K562 (cell line): ENCODE results near the gene PDGFRA. TPM values are rescaled to one million over a fixed set of nuclear protein-coding genes. Genes with fewer than 3 reads are reported as not detected.
A peak's percentile ranks its signal among the peaks of the same experiment; 100 is the strongest.

Experiments
- ATAC-seq: fragments of 200-7000 bp; cut with Tn5 transposase; 3 replicates; pipeline ENCODE4 v1.9.1; 2020; ENCODE audit warnings: moderate library complexity
- BruUV-seq: library from RNA; stranded (reverse); fragments of 400-500 nt; replicated peaks from 2 replicates; lab custom pipeline; 2021; lab: Mats Ljungman, UMichigan
- CTCF ChIA-PET: fragments of 300-600 bp; formaldehyde crosslinking; extraction: SDS; loops from one replicate; lab custom pipeline; 2021; ENCODE audit warnings: low intra/inter-chr PET ratio; lab: Yijun Ruan, JAX
- POLR2A ChIA-PET: fragments of 300-600, 350-650 bp; sonication (Branson Sonifier 250); formaldehyde crosslinking; extraction: SDS; loops from one replicate; lab custom pipeline; 2021; ENCODE audit warnings: antibody characterized with exemption, inconsistent platforms; lab: Yijun Ruan, JAX
- DNase-seq, 4 experiments: peaks; one replicate each; pipeline versions ENCODE4 v3.0.0 to v3.0.0-alpha.2; 2011 to 2018; ENCODE audit warnings: low spot score in 3 of 4, mixed read lengths in 3 of 4; ENCODE audit errors: extremely low read depth in 1 of 4
- FAIRE-seq: peaks from 2 replicates; lab custom pipeline; 2011; peaks lifted over from hg19 to GRCh38; lab: Jason Lieb, UNC
- H2AFZ ChIP-seq: 2 replicates; pipeline ENCODE4 v1.6.0; 2011; ENCODE audit warnings: low read depth, low read length, control low read depth, inconsistent platforms
- H3K27ac ChIP-seq: fragments of 200-600 bp; 3 replicates; pipeline ENCODE4 v1.8.0; 2011; ENCODE audit warnings: low read depth, mild to moderate bottlenecking, control low read depth, inconsistent platforms, low read length, moderate library complexity, mixed read lengths; ENCODE audit errors: extremely low read depth
- H3K27me3 ChIP-seq, 2 experiments: fragments of 300-600 bp in 1 of 2; 2 replicates in 1 of 2; 3 replicates in 1 of 2; pipeline versions ENCODE4 v1.6.0 to v1.8.0; 2011; ENCODE audit warnings: inconsistent platforms in 2 of 2, low read length in 2 of 2, mild to moderate bottlenecking in 1 of 2, mixed read lengths in 1 of 2, moderate library complexity in 1 of 2; ENCODE audit not compliant: control insufficient read depth in 2 of 2, insufficient read depth in 2 of 2
- H3K36me3 ChIP-seq: fragments of 300-600 bp; 3 replicates; pipeline ENCODE4 v1.8.0; 2011; ENCODE audit warnings: mild to moderate bottlenecking, low read length, inconsistent platforms; ENCODE audit not compliant: control insufficient read depth, insufficient read depth
- H3K4me1 ChIP-seq, 2 experiments: fragments of 200-600 bp in 1 of 2; replicated peaks in 1 of 2; 2 replicates in 1 of 2; 3 replicates in 1 of 2; pipeline versions ENCODE4 v1.5.1 to v1.8.0; 2011; ENCODE audit warnings: inconsistent platforms in 2 of 2, low read length in 2 of 2, mild to moderate bottlenecking in 1 of 2, mixed read lengths in 1 of 2, moderate library complexity in 1 of 2; ENCODE audit not compliant: control insufficient read depth in 2 of 2, insufficient read depth in 2 of 2
- H3K4me2 ChIP-seq: 2 replicates; pipeline ENCODE4 v1.6.1; 2011; ENCODE audit warnings: low read length, control low read depth, inconsistent platforms, mixed read lengths; ENCODE audit not compliant: insufficient read depth
- H3K4me3 ChIP-seq: fragments of 200-600 bp; sonication (generic), shearing (Covaris generic); 2 replicates; pipeline ENCODE4 v1.5.1; 2016; ENCODE audit warnings: control low read depth, inconsistent platforms
- H3K79me2 ChIP-seq: fragments of 200-600 bp; 3 replicates; pipeline ENCODE4 v1.8.0; 2011; ENCODE audit warnings: low read length, inconsistent platforms; ENCODE audit not compliant: control insufficient read depth, insufficient read depth
- H3K9ac ChIP-seq, 2 experiments: 2 replicates each; pipeline versions ENCODE4 v1.6.0 to v1.6.1; 2011; ENCODE audit warnings: low read depth in 2 of 2, low read length in 2 of 2, control low read depth in 1 of 2, inconsistent platforms in 1 of 2, mild to moderate bottlenecking in 1 of 2, mixed read lengths in 1 of 2; ENCODE audit not compliant: insufficient read depth in 1 of 2
- H3K9me1 ChIP-seq: one replicate; pipeline ENCODE4 v1.6.0; 2011; ENCODE audit warnings: inconsistent platforms, mild to moderate bottlenecking, low read length, moderate library complexity; ENCODE audit not compliant: control insufficient read depth, insufficient read depth
- H3K9me3 ChIP-seq: replicated peaks from 2 replicates; pipeline ENCODE4 v1.5.1; 2011; ENCODE audit warnings: low read depth, low read length, inconsistent platforms; ENCODE audit not compliant: control insufficient read depth, insufficient read depth
- H4K20me1 ChIP-seq: replicated peaks from 2 replicates; pipeline ENCODE4 v1.6.1; 2011; ENCODE audit warnings: low read length, inconsistent platforms, mixed read lengths; ENCODE audit not compliant: control insufficient read depth, insufficient read depth
- ADNP ChIP-seq: fragments of 200-800 bp; sonication (Bioruptor generic); IDR thresholded peaks from 2 replicates; pipeline ENCODE4 v1.6.1; 2016; ENCODE audit warnings: missing genetic modification characterization, missing compliant biosample characterization
- CSDE1 ChIP-seq, 2 experiments: fragments of 450-650 bp; IDR thresholded peaks; 2 replicates each; pipeline ENCODE4 v1.6.1; 2016; ENCODE audit warnings: mild to moderate bottlenecking in 1 of 2
- RBM25 ChIP-seq: fragments of 200-400 bp; formaldehyde crosslinking; IDR thresholded peaks from 2 replicates; pipeline ENCODE4 v1.6.1; 2018; ENCODE audit warnings: low read length, low read depth, moderate library complexity; ENCODE audit not compliant: severe bottlenecking
- ZNF212 ChIP-seq: fragments of 450-650 bp; formaldehyde crosslinking; IDR thresholded peaks from 2 replicates; pipeline ENCODE4 v1.4.0; 2020; ENCODE audit warnings: mild to moderate bottlenecking
- WGBS: fragments of 100-300 bp; shearing (Covaris generic); methylation state at CpG from one replicate; pipeline ENCODE4 v1.1.6; 2016; ENCODE audit warnings: low coverage, mixed read lengths; ENCODE audit not compliant: insufficient coverage; ENCODE audit errors: missing lambda C conversion rate; 5-methylcytosine and 5-hydroxymethylcytosine counted together
- in situ Hi-C: fragments of 300-500 bp; cut with MboI; formaldehyde crosslinking; loops from 4 replicates; pipeline ENCODE4 v1.15.0; 2018; ENCODE audit warnings: inconsistent platforms, mixed read lengths
- intact Hi-C: fragments of 100-400 bp; cut with micrococcal nuclease; formaldehyde crosslinking; loops from 2 replicates; pipeline ENCODE4 v1.14.2; 2022
- polyA plus RNA-seq, 8 experiments: library from polyadenylated mRNA; depleted of rRNA in 4 of 8; stranded (reverse) in 5 of 8; unstranded in 3 of 8; fragments of >200 nt; fragmentation: Nextera tagmentation in 2 of 8; fragmentation: Illumina TruSeq in 1 of 8; extraction: Ambion mirVana in 2 of 8; extraction: Trizol in 1 of 8; gene quantifications; 2 replicates each; pipeline versions ENCODE4 v1.2.1 to v1.2.3, GENCODE V29; 2011 to 2014; ENCODE audit warnings: inconsistent platforms in 1 of 8, missing spikeins in 1 of 8
- total RNA-seq, 7 experiments: library from RNA; depleted of rRNA in 6 of 7; stranded (reverse); fragments of >200 nt in 6 of 7; fragmentation: Illumina TruSeq in 2 of 7; extraction: Trizol in 2 of 7; gene quantifications; 2 replicates each; pipeline versions ENCODE4 v1.2.1 to v1.2.3, GENCODE V29; 2011 to 2021; ENCODE audit warnings: low replicate concordance in 1 of 7
- TF ChIP-seq, protein P1 (sequence below): IDR thresholded peaks from 2 replicates; pipeline ENCODE4 v1.6.1; 2016; ENCODE audit warnings: missing genetic modification characterization, missing compliant biosample characterization
- TF ChIP-seq, protein P2 (sequence below): sonication (generic); formaldehyde crosslinking; IDR thresholded peaks from 2 replicates; pipeline ENCODE4 v1.9.0; 2022; ENCODE audit warnings: mild to moderate bottlenecking, missing genetic modification reagents
- TF ChIP-seq, protein P3 (sequence below), 3 experiments: IDR thresholded peaks in 2 of 3; conservative IDR thresholded peaks in 1 of 3; 2 replicates each; pipeline ENCODE4 v1.5.1; 2011 to 2012; ENCODE audit warnings: low read length in 3 of 3, mild to moderate bottlenecking in 3 of 3, control low read depth in 2 of 3, improper control_type of control experiment in 1 of 3, inconsistent platforms in 1 of 3, low read depth in 1 of 3, mixed read lengths in 1 of 3, moderate library complexity in 1 of 3; ENCODE audit not compliant: insufficient read depth in 2 of 3

The PDGFRA gene
- total and polyA plus RNA-seq, 9 of the 15 experiments (the other 6 are each of a cell fraction or from before 2014, with no cell fraction given): 0.40 TPM; not detected in 8

DNA sequence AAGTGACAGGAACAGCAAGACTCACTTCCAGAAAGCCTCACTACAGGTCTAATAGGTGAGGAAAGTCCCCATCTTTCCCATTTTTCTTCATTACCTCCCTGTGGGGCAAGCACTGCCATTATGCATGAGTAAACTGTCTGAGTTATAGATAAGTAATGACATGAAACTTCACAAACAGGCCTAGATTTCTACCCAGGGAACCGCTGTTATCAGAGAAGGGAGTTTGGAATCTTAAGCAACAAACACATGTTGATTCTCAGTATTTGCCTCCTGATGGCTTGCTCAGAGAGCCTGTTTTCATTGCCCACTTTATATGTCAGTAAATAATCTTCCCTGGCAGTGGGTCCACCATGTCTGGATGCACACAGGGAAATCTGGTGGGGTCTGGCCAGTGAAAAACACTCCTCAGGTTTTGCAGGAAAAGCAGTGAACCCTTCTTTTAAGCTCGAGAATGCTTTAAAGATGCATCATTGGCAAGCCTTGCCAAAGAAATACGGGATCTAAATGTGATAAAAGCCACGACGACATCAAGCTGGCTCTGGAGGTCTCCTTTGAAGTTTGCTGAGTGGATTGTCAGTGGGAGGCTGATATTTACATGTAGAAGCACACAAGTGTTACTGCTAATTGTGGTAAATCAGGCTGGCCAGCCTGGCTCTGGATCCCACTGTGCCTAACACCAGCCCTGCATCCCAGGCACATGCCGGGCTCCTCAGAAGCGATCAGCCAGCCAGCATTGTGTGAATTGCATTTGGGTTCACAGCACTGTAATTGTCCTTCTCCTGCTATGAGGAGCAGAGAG is 25.2 kb downstream of the PDGFRA start (continued):
- TF ChIP-seq, protein P1, sequence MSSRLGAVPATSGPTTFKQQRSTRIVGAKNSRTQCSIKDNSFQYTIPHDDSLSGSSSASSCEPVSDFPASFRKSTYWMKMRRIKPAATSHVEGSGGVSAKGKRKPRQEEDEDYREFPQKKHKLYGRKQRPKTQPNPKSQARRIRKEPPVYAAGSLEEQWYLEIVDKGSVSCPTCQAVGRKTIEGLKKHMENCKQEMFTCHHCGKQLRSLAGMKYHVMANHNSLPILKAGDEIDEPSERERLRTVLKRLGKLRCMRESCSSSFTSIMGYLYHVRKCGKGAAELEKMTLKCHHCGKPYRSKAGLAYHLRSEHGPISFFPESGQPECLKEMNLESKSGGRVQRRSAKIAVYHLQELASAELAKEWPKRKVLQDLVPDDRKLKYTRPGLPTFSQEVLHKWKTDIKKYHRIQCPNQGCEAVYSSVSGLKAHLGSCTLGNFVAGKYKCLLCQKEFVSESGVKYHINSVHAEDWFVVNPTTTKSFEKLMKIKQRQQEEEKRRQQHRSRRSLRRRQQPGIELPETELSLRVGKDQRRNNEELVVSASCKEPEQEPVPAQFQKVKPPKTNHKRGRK (tag): no peak
- TF ChIP-seq ZNF212 (CRISPR knock-in tag): no peak
- no peak for TF ChIP-seq ADNP (tag)
- TF ChIP-seq, protein P2, sequence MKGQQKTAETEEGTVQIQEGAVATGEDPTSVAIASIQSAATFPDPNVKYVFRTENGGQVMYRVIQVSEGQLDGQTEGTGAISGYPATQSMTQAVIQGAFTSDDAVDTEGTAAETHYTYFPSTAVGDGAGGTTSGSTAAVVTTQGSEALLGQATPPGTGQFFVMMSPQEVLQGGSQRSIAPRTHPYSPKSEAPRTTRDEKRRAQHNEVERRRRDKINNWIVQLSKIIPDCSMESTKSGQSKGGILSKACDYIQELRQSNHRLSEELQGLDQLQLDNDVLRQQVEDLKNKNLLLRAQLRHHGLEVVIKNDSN (CRISPR knock-in tag): no peak
- no peak for TF ChIP-seq CSDE1 (IDR thresholded peaks at IDR 0.05)

DNA sequence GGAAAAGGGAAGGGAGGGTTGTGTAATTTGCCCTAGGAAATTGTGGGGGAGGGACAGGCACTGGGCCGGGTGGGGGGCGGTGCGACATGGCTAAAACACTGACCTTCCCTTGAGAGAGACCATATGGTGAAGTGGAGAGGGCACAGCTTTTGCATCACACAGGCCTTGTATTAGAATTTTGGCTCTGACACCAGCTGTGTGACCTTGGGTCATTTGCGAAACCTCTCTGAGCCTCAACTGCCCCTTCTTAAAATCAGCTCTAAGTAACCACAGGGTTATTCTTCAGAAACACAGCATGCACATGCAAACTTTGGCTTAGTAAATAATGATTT is 25.8 kb downstream of the PDGFRA start:
- no CpG with 5 or more reads among the region's 4 CpGs for WGBS
- Histone ChIP-seq H3K79me2 (no peaks in the 10 kb centered on the region), H3K4me1 (no peaks in the 10 kb centered on the region), H3K27me3 (no peaks in the 10 kb centered on the region), H3K36me3 (no peaks in the 10 kb centered on the region), H3K4me2 (no peak overlapping the region), H4K20me1 (no peaks in the 10 kb centered on the region), H2AFZ (no peak overlapping the region), H3K27ac (no peak overlapping the region), H3K9me1 (no peaks in the 10 kb centered on the region), H3K9ac (no peak overlapping the region), H3K9me3 (no peaks in the 10 kb centered on the region), H3K4me3 (no peak overlapping the region)
- DNase-seq (no peak), FAIRE-seq (no peak), ATAC-seq (no peak)
- BruUV-seq: no TSS peak
- in situ Hi-C loops (no loop called here), intact Hi-C loops (no loop called here)
- CTCF ChIA-PET: no interaction called here
- TF ChIP-seq, protein P3, sequence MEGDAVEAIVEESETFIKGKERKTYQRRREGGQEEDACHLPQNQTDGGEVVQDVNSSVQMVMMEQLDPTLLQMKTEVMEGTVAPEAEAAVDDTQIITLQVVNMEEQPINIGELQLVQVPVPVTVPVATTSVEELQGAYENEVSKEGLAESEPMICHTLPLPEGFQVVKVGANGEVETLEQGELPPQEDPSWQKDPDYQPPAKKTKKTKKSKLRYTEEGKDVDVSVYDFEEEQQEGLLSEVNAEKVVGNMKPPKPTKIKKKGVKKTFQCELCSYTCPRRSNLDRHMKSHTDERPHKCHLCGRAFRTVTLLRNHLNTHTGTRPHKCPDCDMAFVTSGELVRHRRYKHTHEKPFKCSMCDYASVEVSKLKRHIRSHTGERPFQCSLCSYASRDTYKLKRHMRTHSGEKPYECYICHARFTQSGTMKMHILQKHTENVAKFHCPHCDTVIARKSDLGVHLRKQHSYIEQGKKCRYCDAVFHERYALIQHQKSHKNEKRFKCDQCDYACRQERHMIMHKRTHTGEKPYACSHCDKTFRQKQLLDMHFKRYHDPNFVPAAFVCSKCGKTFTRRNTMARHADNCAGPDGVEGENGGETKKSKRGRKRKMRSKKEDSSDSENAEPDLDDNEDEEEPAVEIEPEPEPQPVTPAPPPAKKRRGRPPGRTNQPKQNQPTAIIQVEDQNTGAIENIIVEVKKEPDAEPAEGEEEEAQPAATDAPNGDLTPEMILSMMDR (IDR thresholded peaks at IDR 0.05 in 2 of 3, conservative IDR thresholded peaks at IDR 0.05 in 1 of 3; ENCODE audit: insufficient read depth in 2 of 3, low read depth in 1 of 3, low read length in 3 of 3): no peak
- TF ChIP-seq RBM25: peak; percentile 62
- POLR2A ChIA-PET: no interaction called here
